Measurements from ENCODE around the gene PODXL. TPM values are rescaled to one million over a fixed set of nuclear protein-coding genes. Genes with fewer than 3 reads are reported as not detected.

Gene PODXL
- 1.5 and 2.3 TPM in 2 replicates for total RNA-seq (2013; cell fraction: nucleolus; rRNA removed)
- total RNA-seq (2014; rRNA removed) (0.11 and 0.62 TPM in 2 replicates), total RNA-seq (2014; rRNA removed; fragmentation: Illumina TruSeq; extraction: Trizol) (0.14 and 0.36 TPM in 2 replicates), total RNA-seq (2021) (0.59 and 0.66 TPM in 2 replicates), polyA plus RNA-seq (2011; rRNA removed) (0.85 and 1.8 TPM in 2 replicates), polyA plus RNA-seq (2014; fragmentation: Illumina TruSeq; extraction: Trizol) (0.38 and 0.43 TPM in 2 replicates), polyA plus RNA-seq (2014; fragmentation: Nextera tagmentation; extraction: Ambion mirVana) (under 1 TPM; 0.04 to 0.06 TPM), polyA plus RNA-seq (2014; rRNA removed) (0.37 and 0.38 TPM in 2 replicates), polyA plus RNA-seq (2016; fragmentation: Nextera tagmentation; extraction: Ambion mirVana) (under 1 TPM; 0.18 to 0.50 TPM), polyA minus RNA-seq (2011; rRNA and poly(A)+ RNA removed) (1.9 and 2.1 TPM in 2 replicates), Bru-seq, nascent RNA (percentile 23 among the genes with signal in this experiment), BruChase-seq, experiment 1, labeled RNA remaining after a 6-hour chase (percentile 14 among the genes with signal in this experiment), BruChase-seq, experiment 2, labeled RNA remaining after a 2-hour chase (percentile 15 among the genes with signal in this experiment)
- 0.20 TPM for polyA plus RNA-seq (2011; ENCODE audit: low read depth)
- polyA plus RNA-seq (2011; cell fraction: cytosol; rRNA removed): 1.6 and 2.0 TPM in 2 replicates
- polyA plus RNA-seq (2011; cell fraction: nucleus; rRNA removed): 3.1 and 3.7 TPM in 2 replicates
- 0.43 and 0.60 TPM in 2 replicates for polyA plus RNA-seq (2012)
- polyA minus RNA-seq (2011; cell fraction: cytosol; rRNA and poly(A)+ RNA removed): 3.3 and 3.7 TPM in 2 replicates
- 1.2 and 2.2 TPM in 2 replicates for polyA minus RNA-seq (2011; cell fraction: nucleus; rRNA and poly(A)+ RNA removed)
- long read RNA-seq, experiment 1: 0 reads
- long read RNA-seq, experiment 2: 0 reads

- Histone ChIP-seq H3K79me2 (ENCODE audit: control insufficient read depth, insufficient read depth, low read length) (no peaks in the 10 kb centered on the region), H4K20me1 (ENCODE audit: control insufficient read depth, insufficient read depth) (peaks cover 5% of the 10 kb centered on the region; the same call in 1 of the 2 replicates), H3K27me3 (replicated peaks in 1 of 2; ENCODE audit: control insufficient read depth in 2 of 2, insufficient read depth in 2 of 2, low read length in 1 of 2) (peaks cover 8 to 36% of the 10 kb centered on the region in 2 experiments), H3K36me3 (ENCODE audit: control insufficient read depth in 2 of 2, insufficient read depth in 2 of 2, low read length in 1 of 2) (no peaks in the 10 kb centered on the region), H3K4me3 (peak within 1 kb of the TSS; percentile 57; the same call in 1 of the 2 replicates), H3K9me3 (replicated peaks; ENCODE audit: control insufficient read depth, insufficient read depth, low read length) (no peaks in the 10 kb centered on the region), H3K4me2 (ENCODE audit: control insufficient read depth, insufficient read depth) (peak within 1 kb of the TSS; percentile 85), H3K27ac (ENCODE audit: control insufficient read depth, insufficient read depth) (no peak within 1 kb of the TSS), H3K9ac (ENCODE audit: control insufficient read depth, insufficient read depth, low read length) (no peak within 1 kb of the TSS), H3K4me1 (ENCODE audit: control insufficient read depth, insufficient read depth, low read length) (peaks cover 10% of the 10 kb centered on the region), H2AFZ (ENCODE audit: control insufficient read depth, low read depth, low read length) (peak within 1 kb of the TSS; percentile 33)
- no TSS peak for BruUV-seq (replicated peaks)
- FAIRE-seq: no peak
- intact Hi-C loops (cut with micrococcal nuclease; ENCODE audit: unreplicated experiment): no loop called here
- ChIA-PET POLR2A (no interaction called here), SMC1A (ENCODE audit: uncharacterized antibody, unreplicated experiment) (no interaction called here), RAD21 (ENCODE audit: unreplicated experiment) (no interaction called here), CTCF (interaction anchor here (0.9 kb wide), 1 partner anchor 11 kb away, joined by 4 read pairs; no protein-coding TSS in a partner anchor)
- ATAC-seq: peak; percentile 90
- WGBS (ENCODE audit: insufficient coverage, insufficient replicate concordance, low lambda C conversion rate, missing lambda C conversion rate): 1% methylated on average over 72 of the region's 112 CpGs
- no peak for DNase-seq (ENCODE audit: low read depth, low spot score)
- in situ Hi-C loops (cut with MboI): no loop called here
- TF ChIP-seq POLR2AphosphoS2 (IDR thresholded peaks at IDR 0.05; ENCODE audit: low read depth, low read length): no peak
- TF ChIP-seq EGR1 (IDR thresholded peaks at IDR 0.05; ENCODE audit: borderline replicate concordance in 1 of 2, low read depth in 2 of 2, low read length in 2 of 2): peak in 1 of 2 experiments; percentile 43; a peak in 1 of 3 replicates
- TF ChIP-seq SUZ12 (IDR thresholded peaks at IDR 0.05; ENCODE audit: unreplicated experiment): peak; percentile 79
- TF ChIP-seq POU2F2 (IDR thresholded peaks at IDR 0.05; ENCODE audit: borderline replicate concordance, low read depth, low read length): no peak
- peak; percentile 88 for TF ChIP-seq HDAC6 (IDR thresholded peaks at IDR 0.05; ENCODE audit: unreplicated experiment)
- TF ChIP-seq HDGF (IDR thresholded peaks at IDR 0.05): no peak
- TF ChIP-seq POLR2A (IDR thresholded peaks at IDR 0.05; ENCODE audit: low read depth, low read length): no peak; the same call in 1 of the 2 replicates
- peak; percentile 48 for TF ChIP-seq LARP7 (IDR thresholded peaks at IDR 0.05)
- TF ChIP-seq RELB (IDR thresholded peaks at IDR 0.05; ENCODE audit: low read depth): no peak
- peak; percentile 81 for TF ChIP-seq IKZF1 (conservative IDR thresholded peaks at IDR 0.05)
- no peak for TF ChIP-seq ZZZ3 (IDR thresholded peaks at IDR 0.05; ENCODE audit: control insufficient read depth, insufficient read length, low read depth)
- TF ChIP-seq JUNB (IDR thresholded peaks at IDR 0.05): no peak
- 0 out of 2 replicates have a peak, but pooled peaks have one; percentile 27 for TF ChIP-seq SMARCA5 (IDR thresholded peaks at IDR 0.05)
- 0 out of 2 replicates have a peak, but pooled peaks have one; percentile 49 for TF ChIP-seq GATAD2B (conservative IDR thresholded peaks at IDR 0.05; ENCODE audit: low read depth)
- TF ChIP-seq DPF2 (IDR thresholded peaks at IDR 0.05): peak; percentile 52; the same call in 1 of the 2 replicates
- 0 out of 2 replicates have a peak, but pooled peaks have one; percentile 15 for TF ChIP-seq RUNX3 (IDR thresholded peaks at IDR 0.05; ENCODE audit: low read length)
- no peak for TF ChIP-seq RELA (IDR thresholded peaks at IDR 0.05; ENCODE audit: borderline replicate concordance, partially characterized antibody)
- no peak for TF ChIP-seq KDM1A (IDR thresholded peaks at IDR 0.05; ENCODE audit: borderline replicate concordance)
- no peak for TF ChIP-seq IRF3 (IDR thresholded peaks at IDR 0.05)
- TF ChIP-seq NR2F1 (conservative IDR thresholded peaks at IDR 0.05): peak; percentile 68
These were observed at the start of gene PODXL for GRCh38 chr7:131556053-131556908. Gene PODXL (minus strand): TSS chr7:131556628. CDS start chr7:131556359, 269 bp downstream.
